Umbilical cord (tissue), 2 donors: ENCODE results near the gene TSTD2. TPM values are rescaled to one million over a fixed set of nuclear protein-coding genes. Genes with fewer than 3 reads are reported as not detected.
"Not testable (repeated sequence)": the region's sequence is repeated elsewhere in the genome, so short reads cannot be mapped to it uniquely, and the experiment has no call there.

Source experiments
- DNase-seq: peaks from one replicate; pipeline ENCODE4 v3.0.0-alpha.2; 2015; ENCODE audit warnings: low spot score
- total RNA-seq: library from RNA; depleted of rRNA; stranded (reverse); fragments of >200 nt; gene quantifications from one replicate; pipeline ENCODE4 v1.2.3, GENCODE V29; 2014; ENCODE audit warnings: low replicate concordance; ENCODE audit not compliant: insufficient read depth

Gene TSTD2
- total RNA-seq, 1 donor from 2014 or later = 17.6 TPM

- DNase-seq = no peak
Measured at GRCh38 chr9:97592126-97592525, 41.0 kb downstream of the TSTD2 start.

DNA sequence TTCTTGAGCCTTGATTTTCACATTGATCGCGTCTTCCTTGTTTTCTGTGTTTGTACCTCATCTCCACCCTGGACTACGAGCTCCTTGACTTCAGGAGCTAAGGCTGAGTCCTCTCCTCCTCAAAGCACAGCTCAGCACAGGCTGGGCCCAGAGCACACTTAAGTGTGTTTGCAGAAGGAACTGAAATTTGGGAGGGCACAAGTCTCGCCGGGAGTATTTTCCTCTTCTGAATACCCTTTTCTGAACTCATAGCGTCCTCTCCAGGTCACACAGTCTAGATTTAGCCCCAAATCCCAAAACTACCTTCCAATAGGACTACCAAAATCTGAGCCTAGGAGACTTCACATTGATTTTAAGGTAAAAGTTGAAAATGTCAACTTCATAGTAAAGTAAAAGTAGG lies 41.6 kb downstream of the TSTD2 start:
- DNase-seq = no peak

- DNase-seq = not testable (repeated sequence)
Measured at GRCh38 chr9:97586909-97587308, 46.3 kb downstream of the TSTD2 start.

DNA sequence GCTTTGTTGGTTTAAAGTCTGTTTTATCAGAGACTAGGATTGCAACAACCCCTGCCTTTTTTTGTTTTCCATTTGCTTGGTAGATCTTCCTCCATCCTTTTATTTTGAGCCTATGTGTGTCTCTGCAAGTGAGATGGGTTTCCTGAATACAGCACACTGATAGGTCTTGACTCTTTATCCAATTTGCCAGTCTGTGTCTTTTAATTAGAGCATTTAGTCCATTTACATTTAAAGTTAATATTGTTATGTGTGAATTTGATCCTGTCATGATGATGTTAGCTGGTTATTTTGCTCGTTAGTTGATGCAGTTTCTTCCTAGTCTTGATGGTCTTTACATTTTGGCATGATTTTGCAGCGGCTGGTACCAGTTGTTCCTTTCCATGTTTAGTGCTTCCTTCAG lies 48.4 kb downstream of the TSTD2 start:
- DNase-seq = not testable (repeated sequence)

GRCh38 chr9:97581590-97581989 lies 51.6 kb downstream of the TSTD2 start:
- DNase-seq = not testable (repeated sequence)

- DNase-seq = no peak
Measured at GRCh38 chr9:97579914-97580313, 53.3 kb downstream of the TSTD2 start.

GRCh38 chr9:97578846-97579245 lies 54.3 kb downstream of the TSTD2 start:
- DNase-seq = no peak

DNA sequence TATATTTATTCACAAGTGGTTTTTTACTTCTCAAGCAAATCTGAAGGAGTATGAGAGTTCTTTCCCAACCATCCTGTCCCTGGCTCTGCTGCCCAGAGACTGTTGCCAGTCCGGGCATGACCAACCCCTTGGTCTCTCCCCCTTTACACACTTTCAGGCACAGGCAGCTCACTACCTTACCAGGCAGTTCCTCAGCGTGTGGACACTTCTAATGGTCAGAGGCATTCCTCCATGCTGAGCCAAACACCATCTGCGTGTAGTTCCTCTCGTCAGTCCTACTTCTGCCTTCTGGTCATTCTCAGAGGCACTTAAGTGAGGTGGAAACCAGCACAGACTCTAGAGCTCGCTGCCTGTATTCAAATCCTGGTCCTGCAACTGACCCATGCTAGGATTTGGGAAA lies 56.1 kb downstream of the TSTD2 start:
- no peak for DNase-seq

DNA sequence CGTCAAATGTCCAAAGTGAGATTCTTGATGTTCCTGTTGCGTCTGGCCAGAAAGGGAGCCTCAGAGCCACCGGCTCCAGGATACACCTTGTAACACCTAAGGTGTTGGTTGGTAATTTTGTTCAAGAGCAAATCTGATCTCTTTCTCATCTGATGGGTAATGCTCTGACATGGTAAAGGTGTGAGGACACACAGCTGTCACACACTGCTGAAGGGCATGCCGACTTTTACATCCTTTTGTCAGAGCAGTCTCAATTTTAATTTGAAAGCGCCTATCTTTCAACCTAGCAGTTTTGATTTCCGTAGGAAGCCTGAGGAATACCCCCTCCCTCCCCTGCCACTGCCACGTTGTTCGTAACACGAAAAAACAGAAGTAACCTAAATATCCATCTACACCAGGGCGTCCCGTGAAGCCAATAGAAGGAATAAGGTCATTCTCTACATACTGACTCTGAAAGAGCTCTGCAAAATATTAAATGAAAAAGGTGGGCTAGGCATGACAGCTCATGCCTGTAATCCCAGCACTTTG lies 57.4 kb downstream of the TSTD2 start:
- no peak for DNase-seq

- DNase-seq = not testable (repeated sequence)
Measured at GRCh38 chr9:97574921-97575672, 58.1 kb downstream of the TSTD2 start.

DNA sequence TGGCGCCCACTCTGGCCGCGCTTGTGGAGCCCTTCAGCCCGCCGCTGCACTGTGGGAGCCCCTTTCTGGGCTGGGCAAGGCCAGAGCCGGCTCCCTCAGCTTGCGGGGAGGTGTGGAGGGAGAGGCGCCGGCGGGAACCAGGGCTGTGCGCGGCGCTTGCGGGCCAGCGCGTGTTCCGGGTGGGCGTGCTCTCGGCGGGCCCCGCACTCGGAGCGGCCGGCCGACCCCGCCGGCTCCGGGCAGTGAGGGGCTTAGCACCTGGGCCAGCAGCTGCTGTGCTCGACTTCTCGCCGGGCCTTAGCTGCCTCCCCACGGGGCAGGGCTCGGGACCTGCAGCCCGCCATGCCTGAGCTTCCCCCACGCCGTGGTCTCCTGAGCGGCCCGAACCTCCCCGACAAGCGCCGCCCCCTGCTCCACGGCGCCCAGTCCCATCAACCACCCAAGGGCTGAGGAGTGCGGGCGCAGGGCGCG lies 59.0 kb downstream of the TSTD2 start:
- not testable (repeated sequence) for DNase-seq

GRCh38 chr9:97573482-97574073 lies 59.6 kb downstream of the TSTD2 start:
- DNase-seq = no peak

DNA sequence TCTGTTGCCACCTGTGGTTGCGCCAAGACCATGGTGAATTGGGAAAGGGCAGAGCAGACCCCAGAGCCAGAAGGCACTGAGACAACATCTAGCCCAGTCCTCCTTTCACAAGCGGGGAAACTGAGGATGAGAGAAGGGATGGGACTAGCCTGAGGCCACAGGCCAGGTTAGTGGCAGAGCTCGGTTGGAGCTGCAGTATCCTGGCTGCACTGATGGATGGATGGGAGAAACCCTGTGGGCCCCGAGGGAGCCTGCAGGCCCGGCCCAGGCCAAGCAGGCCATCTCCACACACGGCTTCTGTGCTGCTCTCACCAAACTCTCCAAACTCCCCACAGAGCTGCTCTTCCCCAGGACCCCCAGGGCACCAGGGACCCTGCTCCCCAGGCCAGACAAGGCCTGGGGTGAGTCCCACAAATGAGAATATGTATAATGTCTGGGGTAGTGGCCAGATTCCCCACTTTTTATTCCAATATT lies 60.2 kb downstream of the TSTD2 start:
- no peak for DNase-seq

DNA sequence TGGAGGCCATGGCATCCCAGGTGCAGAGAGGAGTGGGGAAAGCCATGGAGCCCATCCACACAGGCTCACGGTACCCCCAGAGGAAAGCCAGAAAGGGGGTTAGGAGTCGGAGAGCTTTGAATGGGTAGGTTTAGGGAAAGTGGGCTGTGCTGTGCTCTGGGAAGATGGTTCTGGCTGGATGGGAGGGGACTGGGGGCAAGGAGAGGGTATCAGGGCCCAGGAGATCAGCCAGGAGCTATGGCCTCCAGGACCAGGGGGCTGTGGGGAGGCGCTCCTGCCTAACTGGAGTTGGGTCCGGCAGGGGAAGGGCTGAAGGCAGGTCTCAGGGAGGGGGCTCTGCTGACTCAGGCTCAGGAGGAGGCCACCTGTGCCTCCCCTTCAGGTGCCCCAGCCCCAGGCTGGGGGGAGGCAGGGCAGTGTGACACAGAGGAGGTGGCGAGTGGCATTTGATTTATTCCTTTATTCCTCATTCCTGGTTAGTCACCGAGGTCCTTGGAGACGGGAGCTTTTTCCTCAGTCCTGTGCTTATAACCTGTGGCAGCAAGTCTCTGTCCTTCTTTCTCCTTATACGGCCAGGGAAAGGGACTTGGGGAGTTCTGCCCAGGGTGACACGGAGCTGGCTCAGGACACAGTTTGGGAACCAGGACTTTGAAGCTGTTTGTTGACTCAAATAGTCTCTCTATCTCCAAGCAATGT lies 60.8 kb downstream of the TSTD2 start:
- no peak for DNase-seq

DNA sequence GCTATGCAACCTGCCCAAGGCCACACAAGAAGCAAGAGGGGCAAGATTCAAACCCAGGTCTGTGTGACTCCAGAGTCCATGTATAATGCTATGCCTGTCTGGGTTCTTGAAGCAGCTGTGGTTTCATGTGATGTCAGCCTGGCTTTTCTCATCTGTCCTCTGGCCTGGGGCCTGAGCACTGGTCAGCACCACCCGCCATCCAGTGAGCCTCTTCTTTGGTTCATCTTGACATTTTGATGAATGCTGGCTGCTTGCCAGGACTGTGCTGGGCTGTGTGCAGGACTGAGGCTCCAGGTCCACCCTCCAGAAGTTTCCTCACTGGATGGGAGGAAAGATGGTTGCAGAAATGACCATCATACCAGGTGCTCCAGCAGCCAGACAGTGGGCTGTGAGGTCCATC lies 61.5 kb downstream of the TSTD2 start:
- DNase-seq = peak; percentile 54

DNA sequence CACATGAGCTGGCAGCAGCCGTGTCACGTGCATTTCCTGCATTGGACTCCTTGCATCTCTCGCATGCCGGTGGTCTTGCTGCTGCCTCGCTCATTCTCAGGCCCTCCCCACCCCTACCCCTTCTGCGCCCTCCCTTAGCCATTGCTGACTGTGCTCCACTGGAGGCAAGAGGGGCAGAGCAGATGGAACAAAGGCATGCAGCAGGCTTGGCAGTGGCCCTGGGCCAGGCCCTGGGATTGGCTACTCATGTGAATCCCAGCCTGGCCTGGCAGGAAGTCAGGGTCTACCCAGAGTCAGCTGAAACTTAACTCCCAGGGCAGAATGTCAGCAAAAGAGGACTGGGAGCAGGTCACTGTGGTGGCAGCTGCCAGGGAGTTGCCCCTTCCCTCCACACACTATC lies 62.3 kb downstream of the TSTD2 start:
- no peak for DNase-seq

DNA sequence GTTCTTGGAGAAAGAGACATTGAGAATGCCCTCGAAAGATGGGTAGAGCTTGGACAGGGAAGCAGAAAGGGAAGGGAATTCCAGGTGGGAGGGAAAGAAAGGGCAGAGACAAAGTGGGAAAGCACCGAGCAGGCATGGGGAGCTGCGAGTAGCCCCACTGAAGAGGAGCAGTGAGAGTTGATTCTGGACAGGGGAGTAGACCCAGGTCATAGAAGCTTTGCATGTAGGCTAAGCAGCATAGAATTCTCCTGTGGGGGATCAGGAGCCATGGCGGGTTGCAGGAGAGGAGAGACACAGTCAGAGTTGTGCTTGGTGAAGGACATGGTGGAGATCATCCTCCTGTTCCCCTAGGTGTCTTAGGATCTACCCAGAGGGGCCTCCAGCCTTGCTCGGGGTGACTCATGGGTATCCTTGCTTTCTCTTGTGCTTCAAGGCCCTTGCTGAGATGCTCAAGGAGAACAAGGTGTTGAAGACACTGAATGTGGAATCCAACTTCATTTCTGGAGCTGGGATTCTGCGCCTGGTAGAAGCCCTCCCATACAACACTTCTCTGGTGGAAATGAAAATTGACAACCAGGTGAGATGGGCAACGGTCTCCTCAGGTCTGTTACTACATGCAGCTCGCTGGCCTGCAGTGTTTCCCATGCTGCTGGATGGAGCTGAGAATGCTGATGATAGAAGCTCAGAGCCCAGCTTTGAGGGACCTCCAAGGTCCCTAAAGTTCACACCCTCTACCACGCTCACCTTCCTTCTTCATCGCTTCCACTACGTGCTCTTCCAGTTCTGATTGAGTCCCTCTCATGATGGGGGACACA lies 64.5 kb downstream of the TSTD2 start:
- DNase-seq = no peak

- no peak for DNase-seq
Measured at GRCh38 chr9:97567894-97568202, 65.3 kb downstream of the TSTD2 start.

DNA sequence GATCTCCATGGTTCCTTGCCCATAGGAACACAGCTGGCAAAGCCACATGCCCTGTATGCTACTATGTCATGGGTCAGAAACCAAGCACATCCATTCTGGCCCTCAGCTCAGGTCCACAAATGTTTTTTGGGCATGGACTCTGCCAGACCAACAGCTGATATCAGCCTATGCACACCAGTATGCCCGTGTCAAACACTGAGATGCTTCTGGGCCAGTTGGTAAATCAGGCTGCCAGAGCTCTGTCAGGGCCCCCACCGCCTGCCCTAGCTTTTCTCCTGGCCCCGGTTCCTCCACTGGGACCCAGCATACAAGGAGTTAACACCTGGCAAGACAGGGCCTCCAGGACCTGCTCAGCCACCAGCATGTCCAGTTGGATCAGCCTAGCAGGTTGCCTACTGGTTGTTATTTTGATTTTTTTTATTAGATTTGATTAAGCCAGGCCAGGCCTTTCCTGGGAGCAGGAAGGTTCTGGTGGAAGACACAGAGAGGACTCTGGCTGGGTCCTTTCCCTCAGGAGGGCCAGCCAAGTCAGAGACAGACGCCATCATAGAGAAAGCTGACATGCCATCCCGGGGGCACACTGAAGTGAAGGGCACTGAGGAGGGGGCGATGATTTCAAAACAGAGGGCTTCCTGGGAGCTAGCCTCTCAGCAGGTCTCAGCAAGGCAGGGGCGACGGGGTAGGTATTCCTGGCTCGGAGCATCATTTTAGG lies 65.8 kb downstream of the TSTD2 start:
- no peak for DNase-seq

GRCh38 chr9:97565262-97565661 lies 67.9 kb downstream of the TSTD2 start:
- no peak for DNase-seq
